Activated CD4-positive, alpha-beta memory T cell treated with anti-CD3 and anti-CD28 coated beads for 36 hours (primary cell): ENCODE results near the gene TTC7B. TPM values are rescaled to one million over a fixed set of nuclear protein-coding genes. Genes with fewer than 3 reads are reported as not detected.
A peak's percentile ranks its signal among the peaks of the same experiment; 100 is the strongest.

Experiments used
- CTCF ChIA-PET: fragments of 350-600 bp; sonication (Branson Sonifier 250); formaldehyde crosslinking; loops from one replicate; lab custom pipeline; 2021; ENCODE audit warnings: antibody characterized with exemption, inconsistent platforms; lab: Charles Lee
- POLR2A ChIA-PET: fragments of 350-600 bp; sonication (Branson Sonifier 250); formaldehyde crosslinking; loops from one replicate; lab custom pipeline; 2021; ENCODE audit warnings: antibody characterized with exemption; lab: Charles Lee
- DNase-seq: peaks from one replicate; pipeline ENCODE4 v3.0.0-alpha.2; 2020
- H3K27ac Mint-ChIP-seq: one replicate; pipeline ENCODE4 v1.8.0; 2021; ENCODE audit warnings: mixed read lengths
- H3K27me3 Mint-ChIP-seq: one replicate; pipeline ENCODE4 v1.8.0; 2021; ENCODE audit warnings: mixed read lengths
- H3K36me3 Mint-ChIP-seq: one replicate; pipeline ENCODE4 v1.8.0; 2021; ENCODE audit warnings: mixed read lengths
- H3K4me1 Mint-ChIP-seq: one replicate; pipeline ENCODE4 v1.8.0; 2021; ENCODE audit warnings: low read depth, mixed read lengths
- H3K4me3 Mint-ChIP-seq: one replicate; pipeline ENCODE4 v1.8.0; 2021; ENCODE audit warnings: mild to moderate bottlenecking, mixed read lengths
- H3K9me3 Mint-ChIP-seq: one replicate; pipeline ENCODE4 v1.8.0; 2021; ENCODE audit warnings: mixed read lengths
- intact Hi-C: fragments of 100-400 bp; cut with micrococcal nuclease; formaldehyde crosslinking; loops from one replicate; pipeline ENCODE4 v1.15.1; 2023
- total RNA-seq, 2 experiments: library from RNA; stranded (reverse); gene quantifications; one replicate each; pipeline ENCODE4 v1.2.3, GENCODE V29; 2021

TTC7B gene
- total RNA-seq, 2 experiments from 2014 or later, result 9.3 to 12.4 TPM

- Mint-ChIP-seq H3K27ac (no peak overlapping the region), H3K27me3 (no peaks in the 10 kb centered on the region), H3K9me3 (no peaks in the 10 kb centered on the region), H3K4me1 (no peaks in the 10 kb centered on the region), H3K36me3 (no peaks in the 10 kb centered on the region), H3K4me3 (no peak overlapping the region)
- ChIA-PET POLR2A (no interaction called here), CTCF (interaction anchor here (1.5 kb wide), 1 partner anchor 112 kb away, joined by 3 read pairs; no protein-coding TSS in a partner anchor)
- no peak for DNase-seq
- intact Hi-C loops, result no loop called here
Observed at GRCh38 chr14:90645842-90646443, 170.3 kb downstream of the TTC7B start.

- ChIA-PET CTCF (interaction anchor here (1.5 kb wide), 1 partner anchor 113 kb away, joined by 3 read pairs; no protein-coding TSS in a partner anchor), POLR2A (no interaction called here)
- DNase-seq, result no peak
- no peak overlapping the region for H3K27ac Mint-ChIP-seq
- H3K4me3 Mint-ChIP-seq, result no peak overlapping the region
- H3K9me3 Mint-ChIP-seq, result no peaks in the 10 kb centered on the region
- intact Hi-C loops, result no loop called here
- H3K27me3 Mint-ChIP-seq, result no peaks in the 10 kb centered on the region
- H3K4me1 Mint-ChIP-seq, result no peaks in the 10 kb centered on the region
- H3K36me3 Mint-ChIP-seq, result no peaks in the 10 kb centered on the region
Observed at GRCh38 chr14:90644882-90645281, 171.3 kb downstream of the TTC7B start.

GRCh38 chr14:90643982-90644670 is 172.1 kb downstream of the TTC7B start:
- no peak for DNase-seq
- Mint-ChIP-seq H3K36me3 (no peaks in the 10 kb centered on the region), H3K27ac (no peak overlapping the region), H3K27me3 (no peaks in the 10 kb centered on the region), H3K4me3 (no peak overlapping the region), H3K9me3 (no peaks in the 10 kb centered on the region), H3K4me1 (no peaks in the 10 kb centered on the region)
- intact Hi-C loops, result no loop called here
- CTCF ChIA-PET, result no interaction called here
- POLR2A ChIA-PET, result no interaction called here

- Mint-ChIP-seq H3K4me3 (no peak overlapping the region), H3K27ac (no peak overlapping the region), H3K4me1 (no peaks in the 10 kb centered on the region), H3K9me3 (no peaks in the 10 kb centered on the region), H3K36me3 (no peaks in the 10 kb centered on the region), H3K27me3 (no peaks in the 10 kb centered on the region)
- intact Hi-C loops, result no loop called here
- ChIA-PET POLR2A (no interaction called here), CTCF (interaction anchor here (0.8 to 1.2 kb wide), 2 partner anchors 55 to 116 kb away, joined by 3 to 4 read pairs; no protein-coding TSS in a partner anchor)
- no peak for DNase-seq
Observed at GRCh38 chr14:90642244-90642717, 173.9 kb downstream of the TTC7B start.

GRCh38 chr14:90641615-90642243 is 174.5 kb downstream of the TTC7B start:
- no peak overlapping the region for H3K27ac Mint-ChIP-seq
- H3K27me3 Mint-ChIP-seq, result no peaks in the 10 kb centered on the region
- H3K4me1 Mint-ChIP-seq, result no peaks in the 10 kb centered on the region
- no peak for DNase-seq
- intact Hi-C loops, result no loop called here
- H3K36me3 Mint-ChIP-seq, result no peaks in the 10 kb centered on the region
- H3K4me3 Mint-ChIP-seq, result no peak overlapping the region
- H3K9me3 Mint-ChIP-seq, result no peaks in the 10 kb centered on the region
- ChIA-PET CTCF (interaction anchor here (1.2 kb wide), 1 partner anchor 117 kb away, joined by 4 read pairs; no protein-coding TSS in a partner anchor), POLR2A (no interaction called here)

GRCh38 chr14:90641168-90641567 is 175.1 kb downstream of the TTC7B start:
- Mint-ChIP-seq H3K4me1 (no peaks in the 10 kb centered on the region), H3K27ac (no peak overlapping the region), H3K4me3 (no peak overlapping the region), H3K36me3 (no peaks in the 10 kb centered on the region), H3K27me3 (no peaks in the 10 kb centered on the region), H3K9me3 (no peaks in the 10 kb centered on the region)
- DNase-seq, result no peak
- CTCF ChIA-PET, result no interaction called here
- intact Hi-C loops, result no loop called here
- POLR2A ChIA-PET, result no interaction called here

GRCh38 chr14:90639641-90640040 is 176.6 kb downstream of the TTC7B start:
- H3K4me1 Mint-ChIP-seq, result no peaks in the 10 kb centered on the region
- H3K36me3 Mint-ChIP-seq, result no peaks in the 10 kb centered on the region
- H3K4me3 Mint-ChIP-seq, result no peak overlapping the region
- no peak for DNase-seq
- CTCF ChIA-PET, result no interaction called here
- intact Hi-C loops, result no loop called here
- H3K9me3 Mint-ChIP-seq, result no peaks in the 10 kb centered on the region
- H3K27me3 Mint-ChIP-seq, result no peaks in the 10 kb centered on the region
- no peak overlapping the region for H3K27ac Mint-ChIP-seq
- POLR2A ChIA-PET, result no interaction called here

GRCh38 chr14:90632871-90633270 is 183.4 kb downstream of the TTC7B start:
- Mint-ChIP-seq H3K36me3 (no peaks in the 10 kb centered on the region), H3K4me3 (no peak overlapping the region), H3K27ac (no peak overlapping the region), H3K9me3 (no peaks in the 10 kb centered on the region), H3K27me3 (no peaks in the 10 kb centered on the region), H3K4me1 (no peaks in the 10 kb centered on the region)
- CTCF ChIA-PET, result no interaction called here
- intact Hi-C loops, result no loop called here
- DNase-seq, result no peak
- POLR2A ChIA-PET, result no interaction called here

- no peaks in the 10 kb centered on the region for H3K27me3 Mint-ChIP-seq
- no peaks in the 10 kb centered on the region for H3K4me1 Mint-ChIP-seq
- H3K9me3 Mint-ChIP-seq, result no peaks in the 10 kb centered on the region
- DNase-seq, result no peak
- H3K36me3 Mint-ChIP-seq, result no peaks in the 10 kb centered on the region
- intact Hi-C loops, result no loop called here
- no peak overlapping the region for H3K4me3 Mint-ChIP-seq
- ChIA-PET CTCF (no interaction called here), POLR2A (no interaction called here)
- no peak overlapping the region for H3K27ac Mint-ChIP-seq
Observed at GRCh38 chr14:90632451-90632850, 183.8 kb downstream of the TTC7B start.

GRCh38 chr14:90630171-90630806 is 185.9 kb downstream of the TTC7B start:
- peak; percentile 10 for DNase-seq
- Mint-ChIP-seq H3K9me3 (no peaks in the 10 kb centered on the region), H3K4me1 (no peaks in the 10 kb centered on the region), H3K4me3 (no peak overlapping the region), H3K27me3 (no peaks in the 10 kb centered on the region), H3K36me3 (no peaks in the 10 kb centered on the region), H3K27ac (no peak overlapping the region)
- intact Hi-C loops, result no loop called here
- ChIA-PET CTCF (interaction anchor here (0.9 kb wide), 1 partner anchor 69 kb away, joined by 3 read pairs; no protein-coding TSS in a partner anchor), POLR2A (no interaction called here)

- intact Hi-C loops, result no loop called here
- no peaks in the 10 kb centered on the region for H3K27me3 Mint-ChIP-seq
- ChIA-PET CTCF (no interaction called here), POLR2A (no interaction called here)
- H3K4me3 Mint-ChIP-seq, result no peak overlapping the region
- no peaks in the 10 kb centered on the region for H3K4me1 Mint-ChIP-seq
- H3K36me3 Mint-ChIP-seq, result no peaks in the 10 kb centered on the region
- DNase-seq, result no peak
- H3K27ac Mint-ChIP-seq, result no peak overlapping the region
- no peaks in the 10 kb centered on the region for H3K9me3 Mint-ChIP-seq
Observed at GRCh38 chr14:90629471-90629870, 186.8 kb downstream of the TTC7B start.

- no peaks in the 10 kb centered on the region for H3K4me1 Mint-ChIP-seq
- intact Hi-C loops, result no loop called here
- no peak overlapping the region for H3K27ac Mint-ChIP-seq
- DNase-seq, result no peak
- no peaks in the 10 kb centered on the region for H3K27me3 Mint-ChIP-seq
- no peaks in the 10 kb centered on the region for H3K9me3 Mint-ChIP-seq
- no peaks in the 10 kb centered on the region for H3K36me3 Mint-ChIP-seq
- ChIA-PET CTCF (no interaction called here), POLR2A (no interaction called here)
- H3K4me3 Mint-ChIP-seq, result no peak overlapping the region
Observed at GRCh38 chr14:90628825-90629224, 187.4 kb downstream of the TTC7B start.
